GM23338 (cell line): Measurements from ENCODE around the gene AGAP1. TPM values are rescaled to one million over a fixed set of nuclear protein-coding genes. Genes with fewer than 3 reads are reported as not detected.

ENCODE experiments used
- ATAC-seq: fragments of 200-7000 bp; cut with Tn5 transposase; 3 replicates; pipeline ENCODE4 v1.9.1; 2020
- DNase-seq: peaks from one replicate; pipeline ENCODE4 v3.0.0-alpha.2; 2015; ENCODE audit warnings: low spot score
- H2AFZ ChIP-seq: fragments of 200-600 bp; sonication (generic); 2 replicates; pipeline ENCODE4 v1.8.0; 2016; ENCODE audit warnings: antibody characterized with exemption, mild to moderate bottlenecking, moderate library complexity
- H3F3A ChIP-seq: fragments of 200-600 bp; sonication (generic); replicated peaks from 2 replicates; pipeline ENCODE4 v1.8.0; 2017; ENCODE audit warnings: antibody characterized with exemption, mixed run types, low read depth
- H3K27ac ChIP-seq: fragments of 200-600 bp; sonication (generic); 2 replicates; pipeline ENCODE4 v1.6.1; 2016; ENCODE audit warnings: low read depth
- H3K27me3 ChIP-seq: fragments of 200-600 bp; sonication (generic); 2 replicates; pipeline ENCODE4 v1.8.0; 2016; ENCODE audit warnings: mild to moderate bottlenecking, mixed run types, moderate library complexity; ENCODE audit not compliant: insufficient read depth
- H3K36me3 ChIP-seq: fragments of 200-600 bp; sonication (generic); 2 replicates; pipeline ENCODE4 v1.8.0; 2016; ENCODE audit warnings: mild to moderate bottlenecking; ENCODE audit not compliant: insufficient read depth
- H3K4me1 ChIP-seq: fragments of 200-600 bp; sonication (generic); 2 replicates; pipeline ENCODE4 v1.8.0; 2016; ENCODE audit warnings: mild to moderate bottlenecking, moderate library complexity; ENCODE audit not compliant: insufficient read depth
- H3K4me2 ChIP-seq: fragments of 200-600 bp; sonication (generic); 2 replicates; pipeline ENCODE4 v1.7.1; 2017; ENCODE audit warnings: mixed run types
- H3K4me3 ChIP-seq: fragments of 200-600 bp; sonication (generic); 2 replicates; pipeline ENCODE4 v1.6.1; 2016; ENCODE audit warnings: mixed run types
- H3K79me2 ChIP-seq: fragments of 200-600 bp; sonication (generic); replicated peaks from 2 replicates; pipeline ENCODE4 v1.8.0; 2017; ENCODE audit warnings: mild to moderate bottlenecking; ENCODE audit not compliant: insufficient read depth
- H3K9me2 ChIP-seq: fragments of 200-600 bp; sonication (generic); 2 replicates; pipeline ENCODE4 v1.8.0; 2017; ENCODE audit not compliant: insufficient read depth
- H4K20me1 ChIP-seq: fragments of 200-600 bp; sonication (generic); replicated peaks from 2 replicates; pipeline ENCODE4 v1.8.0; 2017; ENCODE audit warnings: mild to moderate bottlenecking; ENCODE audit not compliant: insufficient read depth
- H3K27ac Mint-ChIP-seq: 2 replicates; pipeline ENCODE4 v1.8.0; 2020; ENCODE audit warnings: inconsistent platforms, mild to moderate bottlenecking, moderate library complexity, mixed read lengths
- H3K27me3 Mint-ChIP-seq: 3 replicates; pipeline ENCODE4 v1.8.0; 2022; ENCODE audit warnings: low read depth, mild to moderate bottlenecking, moderate library complexity, mixed read lengths, inconsistent platforms; ENCODE audit not compliant: insufficient read depth, poor library complexity
- H3K36me3 Mint-ChIP-seq: 3 replicates; pipeline ENCODE4 v1.8.0; 2021; ENCODE audit warnings: low read depth, mild to moderate bottlenecking, inconsistent platforms, moderate library complexity, mixed read lengths
- H3K4me1 Mint-ChIP-seq: 3 replicates; pipeline ENCODE4 v1.8.0; 2020; ENCODE audit warnings: mild to moderate bottlenecking, inconsistent platforms, mixed read lengths
- H3K4me3 Mint-ChIP-seq: 3 replicates; pipeline ENCODE4 v1.8.0; 2021; ENCODE audit warnings: moderate library complexity, mild to moderate bottlenecking, inconsistent platforms, mixed read lengths
- H3K9me3 Mint-ChIP-seq: 3 replicates; pipeline ENCODE4 v1.8.0; 2020; ENCODE audit warnings: moderate library complexity, mild to moderate bottlenecking, inconsistent platforms, mixed read lengths
- EZH2 ChIP-seq: fragments of 200-600 bp; sonication (generic); IDR thresholded peaks from one replicate; pipeline ENCODE4 v1.8.0; 2017; ENCODE audit warnings: antibody characterized with exemption, mild to moderate bottlenecking, low read depth; ENCODE audit not compliant: unreplicated experiment
- EZH2phosphoT487 ChIP-seq: fragments of 200-600 bp; sonication (generic); IDR thresholded peaks from one replicate; pipeline ENCODE4 v1.8.1; 2018; ENCODE audit warnings: antibody characterized with exemption; ENCODE audit not compliant: unreplicated experiment
- JUNB ChIP-seq: IDR thresholded peaks from one replicate; pipeline ENCODE4 v1.6.1; 2016; ENCODE audit warnings: antibody characterized with exemption; ENCODE audit not compliant: unreplicated experiment
- POLR2AphosphoS5 ChIP-seq: IDR thresholded peaks from 2 replicates; pipeline ENCODE4 v1.6.1; 2016; ENCODE audit warnings: antibody characterized with exemption, low read depth
- STAT1 ChIP-seq: IDR thresholded peaks from one replicate; pipeline ENCODE4 v1.6.1; 2016; ENCODE audit warnings: antibody characterized with exemption; ENCODE audit not compliant: unreplicated experiment
- ZNF114 ChIP-seq: fragments of 250-450 bp; sonication (Bioruptor Pico); IDR thresholded peaks from 2 replicates; pipeline ENCODE4 v1.5.0; 2020; ENCODE audit warnings: mild to moderate bottlenecking, moderate library complexity
- ZNF331 ChIP-seq: fragments of 250-450 bp; sonication (Bioruptor Pico); IDR thresholded peaks from 2 replicates; pipeline ENCODE4 v1.5.0; 2020; ENCODE audit warnings: low read depth, mild to moderate bottlenecking, moderate library complexity
- polyA plus RNA-seq: library from polyadenylated mRNA; unstranded; fragments of >200 nt; fragmentation: Nextera tagmentation; extraction: Ambion mirVana; gene quantifications from 2 replicates; pipeline ENCODE4 v1.2.1, GENCODE V29; 2016
- total RNA-seq: library from RNA; depleted of rRNA; stranded (reverse); fragments of >200 nt; shearing (Covaris generic); gene quantifications from 2 replicates; pipeline ENCODE4 v1.2.3, GENCODE V29; 2014
- TF ChIP-seq, protein P1 (sequence below): IDR thresholded peaks from one replicate; pipeline ENCODE4 v1.6.1; 2018; ENCODE audit warnings: antibody characterized with exemption; ENCODE audit not compliant: unreplicated experiment
- TF ChIP-seq, protein P2 (sequence below): fragments of 250-450 bp; sonication (Bioruptor Pico); IDR thresholded peaks from 2 replicates; pipeline ENCODE4 v1.5.0; 2020; ENCODE audit warnings: mild to moderate bottlenecking, moderate library complexity
- TF ChIP-seq, protein P3 (sequence below): IDR thresholded peaks from 2 replicates; pipeline ENCODE4 v1.6.1; 2016; ENCODE audit warnings: antibody characterized with exemption

The AGAP1 gene
- total and polyA plus RNA-seq, 2 experiments from 2014 or later = 13.3 to 27.9 TPM

DNA sequence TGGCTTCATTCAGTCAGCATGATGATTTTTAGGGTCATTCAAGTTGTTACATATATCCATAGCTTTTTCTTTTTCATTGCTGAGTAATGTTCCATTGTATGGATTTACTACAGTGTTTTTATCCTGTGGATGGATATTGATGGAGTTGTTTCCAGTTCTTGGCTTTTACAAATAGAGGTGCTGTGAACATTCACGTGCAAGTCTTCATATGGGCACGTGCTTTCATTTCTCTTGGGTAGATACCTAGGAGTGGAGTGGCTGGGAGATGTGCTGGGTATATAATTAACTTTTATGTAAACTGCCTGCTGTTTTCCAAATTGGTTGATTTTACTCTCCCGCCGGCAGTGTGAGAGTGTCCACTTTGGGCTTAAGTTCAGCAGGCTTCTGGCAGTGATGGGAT, 16.5 kb downstream of the AGAP1 start:
- no peaks in the 10 kb centered on the region for H3K9me2 ChIP-seq
- H3K4me3 ChIP-seq = no peak overlapping the region
- H3K79me2 ChIP-seq = peaks cover 99% of the 10 kb centered on the region
- H2AFZ ChIP-seq = no peak overlapping the region
- ATAC-seq (no peak), DNase-seq (no peak)
- peaks cover 5% of the 10 kb centered on the region for H3K9me3 Mint-ChIP-seq
- no peak overlapping the region for H3K4me2 ChIP-seq
- no peak overlapping the region for H3K4me3 Mint-ChIP-seq
- H3K27ac Mint-ChIP-seq = no peak overlapping the region
- TF ChIP-seq EZH2phosphoT487 (no peak), STAT1 (no peak), ZNF331 (no peak), ZNF114 (CRISPR knock-in tag) (no peak), EZH2 (no peak), JUNB (no peak), POLR2AphosphoS5 (no peak)
- TF ChIP-seq, protein P1, sequence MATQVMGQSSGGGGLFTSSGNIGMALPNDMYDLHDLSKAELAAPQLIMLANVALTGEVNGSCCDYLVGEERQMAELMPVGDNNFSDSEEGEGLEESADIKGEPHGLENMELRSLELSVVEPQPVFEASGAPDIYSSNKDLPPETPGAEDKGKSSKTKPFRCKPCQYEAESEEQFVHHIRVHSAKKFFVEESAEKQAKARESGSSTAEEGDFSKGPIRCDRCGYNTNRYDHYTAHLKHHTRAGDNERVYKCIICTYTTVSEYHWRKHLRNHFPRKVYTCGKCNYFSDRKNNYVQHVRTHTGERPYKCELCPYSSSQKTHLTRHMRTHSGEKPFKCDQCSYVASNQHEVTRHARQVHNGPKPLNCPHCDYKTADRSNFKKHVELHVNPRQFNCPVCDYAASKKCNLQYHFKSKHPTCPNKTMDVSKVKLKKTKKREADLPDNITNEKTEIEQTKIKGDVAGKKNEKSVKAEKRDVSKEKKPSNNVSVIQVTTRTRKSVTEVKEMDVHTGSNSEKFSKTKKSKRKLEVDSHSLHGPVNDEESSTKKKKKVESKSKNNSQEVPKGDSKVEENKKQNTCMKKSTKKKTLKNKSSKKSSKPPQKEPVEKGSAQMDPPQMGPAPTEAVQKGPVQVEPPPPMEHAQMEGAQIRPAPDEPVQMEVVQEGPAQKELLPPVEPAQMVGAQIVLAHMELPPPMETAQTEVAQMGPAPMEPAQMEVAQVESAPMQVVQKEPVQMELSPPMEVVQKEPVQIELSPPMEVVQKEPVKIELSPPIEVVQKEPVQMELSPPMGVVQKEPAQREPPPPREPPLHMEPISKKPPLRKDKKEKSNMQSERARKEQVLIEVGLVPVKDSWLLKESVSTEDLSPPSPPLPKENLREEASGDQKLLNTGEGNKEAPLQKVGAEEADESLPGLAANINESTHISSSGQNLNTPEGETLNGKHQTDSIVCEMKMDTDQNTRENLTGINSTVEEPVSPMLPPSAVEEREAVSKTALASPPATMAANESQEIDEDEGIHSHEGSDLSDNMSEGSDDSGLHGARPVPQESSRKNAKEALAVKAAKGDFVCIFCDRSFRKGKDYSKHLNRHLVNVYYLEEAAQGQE = no peak
- TF ChIP-seq, protein P2, sequence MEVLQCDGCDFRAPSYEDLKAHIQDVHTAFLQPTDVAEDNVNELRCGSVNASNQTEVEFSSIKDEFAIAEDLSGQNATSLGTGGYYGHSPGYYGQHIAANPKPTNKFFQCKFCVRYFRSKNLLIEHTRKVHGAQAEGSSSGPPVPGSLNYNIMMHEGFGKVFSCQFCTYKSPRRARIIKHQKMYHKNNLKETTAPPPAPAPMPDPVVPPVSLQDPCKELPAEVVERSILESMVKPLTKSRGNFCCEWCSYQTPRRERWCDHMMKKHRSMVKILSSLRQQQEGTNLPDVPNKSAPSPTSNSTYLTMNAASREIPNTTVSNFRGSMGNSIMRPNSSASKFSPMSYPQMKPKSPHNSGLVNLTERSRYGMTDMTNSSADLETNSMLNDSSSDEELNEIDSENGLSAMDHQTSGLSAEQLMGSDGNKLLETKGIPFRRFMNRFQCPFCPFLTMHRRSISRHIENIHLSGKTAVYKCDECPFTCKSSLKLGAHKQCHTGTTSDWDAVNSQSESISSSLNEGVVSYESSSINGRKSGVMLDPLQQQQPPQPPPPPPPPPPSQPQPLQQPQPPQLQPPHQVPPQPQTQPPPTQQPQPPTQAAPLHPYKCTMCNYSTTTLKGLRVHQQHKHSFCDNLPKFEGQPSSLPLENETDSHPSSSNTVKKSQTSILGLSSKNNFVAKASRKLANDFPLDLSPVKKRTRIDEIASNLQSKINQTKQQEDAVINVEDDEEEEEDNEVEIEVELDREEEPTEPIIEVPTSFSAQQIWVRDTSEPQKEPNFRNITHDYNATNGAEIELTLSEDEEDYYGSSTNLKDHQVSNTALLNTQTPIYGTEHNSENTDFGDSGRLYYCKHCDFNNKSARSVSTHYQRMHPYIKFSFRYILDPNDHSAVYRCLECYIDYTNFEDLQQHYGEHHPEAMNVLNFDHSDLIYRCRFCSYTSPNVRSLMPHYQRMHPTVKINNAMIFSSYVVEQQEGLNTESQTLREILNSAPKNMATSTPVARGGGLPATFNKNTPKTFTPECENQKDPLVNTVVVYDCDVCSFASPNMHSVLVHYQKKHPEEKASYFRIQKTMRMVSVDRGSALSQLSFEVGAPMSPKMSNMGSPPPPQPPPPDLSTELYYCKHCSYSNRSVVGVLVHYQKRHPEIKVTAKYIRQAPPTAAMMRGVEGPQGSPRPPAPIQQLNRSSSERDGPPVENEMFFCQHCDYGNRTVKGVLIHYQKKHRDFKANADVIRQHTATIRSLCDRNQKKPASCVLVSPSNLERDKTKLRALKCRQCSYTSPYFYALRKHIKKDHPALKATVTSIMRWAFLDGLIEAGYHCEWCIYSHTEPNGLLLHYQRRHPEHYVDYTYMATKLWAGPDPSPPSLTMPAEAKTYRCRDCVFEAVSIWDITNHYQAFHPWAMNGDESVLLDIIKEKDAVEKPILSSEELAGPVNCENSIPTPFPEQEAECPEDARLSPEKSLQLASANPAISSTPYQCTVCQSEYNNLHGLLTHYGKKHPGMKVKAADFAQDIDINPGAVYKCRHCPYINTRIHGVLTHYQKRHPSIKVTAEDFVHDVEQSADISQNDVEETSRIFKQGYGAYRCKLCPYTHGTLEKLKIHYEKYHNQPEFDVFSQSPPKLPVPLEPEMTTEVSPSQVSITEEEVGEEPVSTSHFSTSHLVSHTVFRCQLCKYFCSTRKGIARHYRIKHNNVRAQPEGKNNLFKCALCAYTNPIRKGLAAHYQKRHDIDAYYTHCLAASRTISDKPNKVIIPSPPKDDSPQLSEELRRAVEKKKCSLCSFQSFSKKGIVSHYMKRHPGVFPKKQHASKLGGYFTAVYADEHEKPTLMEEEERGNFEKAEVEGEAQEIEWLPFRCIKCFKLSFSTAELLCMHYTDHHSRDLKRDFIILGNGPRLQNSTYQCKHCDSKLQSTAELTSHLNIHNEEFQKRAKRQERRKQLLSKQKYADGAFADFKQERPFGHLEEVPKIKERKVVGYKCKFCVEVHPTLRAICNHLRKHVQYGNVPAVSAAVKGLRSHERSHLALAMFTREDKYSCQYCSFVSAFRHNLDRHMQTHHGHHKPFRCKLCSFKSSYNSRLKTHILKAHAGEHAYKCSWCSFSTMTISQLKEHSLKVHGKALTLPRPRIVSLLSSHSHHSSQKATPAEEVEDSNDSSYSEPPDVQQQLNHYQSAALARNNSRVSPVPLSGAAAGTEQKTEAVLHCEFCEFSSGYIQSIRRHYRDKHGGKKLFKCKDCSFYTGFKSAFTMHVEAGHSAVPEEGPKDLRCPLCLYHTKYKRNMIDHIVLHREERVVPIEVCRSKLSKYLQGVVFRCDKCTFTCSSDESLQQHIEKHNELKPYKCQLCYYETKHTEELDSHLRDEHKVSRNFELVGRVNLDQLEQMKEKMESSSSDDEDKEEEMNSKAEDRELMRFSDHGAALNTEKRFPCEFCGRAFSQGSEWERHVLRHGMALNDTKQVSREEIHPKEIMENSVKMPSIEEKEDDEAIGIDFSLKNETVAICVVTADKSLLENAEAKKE (CRISPR knock-in tag) = no peak
- TF ChIP-seq, protein P3, sequence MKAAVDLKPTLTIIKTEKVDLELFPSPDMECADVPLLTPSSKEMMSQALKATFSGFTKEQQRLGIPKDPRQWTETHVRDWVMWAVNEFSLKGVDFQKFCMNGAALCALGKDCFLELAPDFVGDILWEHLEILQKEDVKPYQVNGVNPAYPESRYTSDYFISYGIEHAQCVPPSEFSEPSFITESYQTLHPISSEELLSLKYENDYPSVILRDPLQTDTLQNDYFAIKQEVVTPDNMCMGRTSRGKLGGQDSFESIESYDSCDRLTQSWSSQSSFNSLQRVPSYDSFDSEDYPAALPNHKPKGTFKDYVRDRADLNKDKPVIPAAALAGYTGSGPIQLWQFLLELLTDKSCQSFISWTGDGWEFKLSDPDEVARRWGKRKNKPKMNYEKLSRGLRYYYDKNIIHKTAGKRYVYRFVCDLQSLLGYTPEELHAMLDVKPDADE = no peak
- H3K4me1 Mint-ChIP-seq = peaks cover 36% of the 10 kb centered on the region
- H3K36me3 ChIP-seq = no peaks in the 10 kb centered on the region
- peaks cover 35% of the 10 kb centered on the region for H3K4me1 ChIP-seq
- no peaks in the 10 kb centered on the region for H3K27me3 ChIP-seq
- peaks cover 5% of the 10 kb centered on the region for H3K36me3 Mint-ChIP-seq
- H3F3A ChIP-seq = no peaks in the 10 kb centered on the region
- peaks cover 31% of the 10 kb centered on the region for H4K20me1 ChIP-seq
- H3K27ac ChIP-seq = no peak overlapping the region
- peaks cover 14% of the 10 kb centered on the region for H3K27me3 Mint-ChIP-seq
